Choroid plexus epithelial cell (primary cell): ENCODE data around the gene CYSTM1.

Source experiments
- DNase-seq: peaks from one replicate; pipeline ENCODE4 v3.0.0-alpha.2; 2010; ENCODE audit warnings: low read depth
- H3K4me3 ChIP-seq: 2 replicates; pipeline ENCODE4 v1.5.1; 2011; ENCODE audit warnings: low read depth, mild to moderate bottlenecking, control low read depth, low read length, moderate library complexity
- TF ChIP-seq, protein P1 (sequence below): conservative IDR thresholded peaks from 2 replicates; pipeline ENCODE4 v1.5.1; 2011; ENCODE audit warnings: low read depth, mild to moderate bottlenecking, control low read depth, inconsistent platforms, low read length, moderate library complexity

Gene CYSTM1

DNA sequence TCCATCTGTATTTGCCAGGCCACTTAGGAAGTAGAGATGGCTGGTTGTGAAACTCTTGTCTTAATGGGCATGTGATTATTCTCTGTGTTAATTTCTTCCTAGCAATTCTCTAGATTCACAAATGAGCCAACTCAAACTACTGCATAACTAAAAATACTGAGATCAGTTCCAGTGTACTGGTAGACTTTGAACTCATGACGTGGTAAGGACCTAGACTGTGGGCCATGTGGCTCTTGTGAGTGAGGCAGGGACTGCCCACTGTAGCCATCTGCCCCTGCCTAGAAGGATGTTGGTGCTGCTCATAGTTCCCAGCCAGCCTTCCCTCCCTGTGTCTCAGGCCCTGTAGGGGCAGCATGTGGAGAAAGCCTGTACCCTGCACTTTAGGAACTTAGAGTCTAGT, 47.4 kb downstream of the CYSTM1 start:
- DNase-seq, result no peak
- TF ChIP-seq, protein P1, sequence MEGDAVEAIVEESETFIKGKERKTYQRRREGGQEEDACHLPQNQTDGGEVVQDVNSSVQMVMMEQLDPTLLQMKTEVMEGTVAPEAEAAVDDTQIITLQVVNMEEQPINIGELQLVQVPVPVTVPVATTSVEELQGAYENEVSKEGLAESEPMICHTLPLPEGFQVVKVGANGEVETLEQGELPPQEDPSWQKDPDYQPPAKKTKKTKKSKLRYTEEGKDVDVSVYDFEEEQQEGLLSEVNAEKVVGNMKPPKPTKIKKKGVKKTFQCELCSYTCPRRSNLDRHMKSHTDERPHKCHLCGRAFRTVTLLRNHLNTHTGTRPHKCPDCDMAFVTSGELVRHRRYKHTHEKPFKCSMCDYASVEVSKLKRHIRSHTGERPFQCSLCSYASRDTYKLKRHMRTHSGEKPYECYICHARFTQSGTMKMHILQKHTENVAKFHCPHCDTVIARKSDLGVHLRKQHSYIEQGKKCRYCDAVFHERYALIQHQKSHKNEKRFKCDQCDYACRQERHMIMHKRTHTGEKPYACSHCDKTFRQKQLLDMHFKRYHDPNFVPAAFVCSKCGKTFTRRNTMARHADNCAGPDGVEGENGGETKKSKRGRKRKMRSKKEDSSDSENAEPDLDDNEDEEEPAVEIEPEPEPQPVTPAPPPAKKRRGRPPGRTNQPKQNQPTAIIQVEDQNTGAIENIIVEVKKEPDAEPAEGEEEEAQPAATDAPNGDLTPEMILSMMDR, result no peak
- H3K4me3 ChIP-seq, result no peak overlapping the region

DNA sequence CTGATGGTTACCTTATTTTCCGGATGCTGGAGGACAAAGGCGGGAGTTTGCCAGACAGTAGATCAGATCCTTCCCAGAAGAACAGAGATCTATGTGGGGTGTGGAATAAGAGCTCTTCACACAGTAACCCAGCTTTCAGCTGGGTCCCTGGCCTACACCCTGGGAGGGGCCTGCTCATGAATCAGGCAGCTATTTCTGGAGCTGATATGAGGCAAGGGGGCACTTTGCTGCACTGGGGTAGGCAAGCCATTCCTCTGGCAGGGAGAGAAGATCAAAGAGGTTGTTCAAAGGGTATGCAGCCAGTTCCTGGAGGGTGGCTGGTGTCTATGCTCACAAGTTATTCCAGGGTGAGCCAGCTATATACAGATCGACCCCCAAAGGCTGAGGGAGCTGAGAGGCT, 48.6 kb downstream of the CYSTM1 start:
- H3K4me3 ChIP-seq, result no peak overlapping the region
- TF ChIP-seq, protein P1, result no peak
- DNase-seq, result no peak

DNA sequence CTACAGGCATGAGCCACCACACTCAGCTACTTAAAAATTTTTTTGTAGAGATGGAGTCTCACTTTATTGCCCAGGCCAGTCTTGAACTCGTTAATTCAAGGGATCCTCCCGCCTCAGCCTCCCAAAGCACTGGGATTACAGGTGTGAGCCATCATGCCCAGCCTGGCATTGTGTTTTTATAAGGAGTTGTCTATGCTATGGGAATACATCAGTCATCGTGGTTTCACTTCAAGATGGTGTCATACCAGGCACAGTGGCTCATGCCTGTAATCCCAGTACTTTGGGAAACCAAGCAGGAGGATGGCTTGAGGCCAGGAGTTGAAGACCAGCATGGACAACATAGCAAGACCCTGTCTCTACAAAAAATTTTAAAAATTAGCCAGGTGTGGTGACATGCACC, 49.7 kb downstream of the CYSTM1 start:
- TF ChIP-seq, protein P1, result no peak
- no peak for DNase-seq
- H3K4me3 ChIP-seq, result no peak overlapping the region

DNA sequence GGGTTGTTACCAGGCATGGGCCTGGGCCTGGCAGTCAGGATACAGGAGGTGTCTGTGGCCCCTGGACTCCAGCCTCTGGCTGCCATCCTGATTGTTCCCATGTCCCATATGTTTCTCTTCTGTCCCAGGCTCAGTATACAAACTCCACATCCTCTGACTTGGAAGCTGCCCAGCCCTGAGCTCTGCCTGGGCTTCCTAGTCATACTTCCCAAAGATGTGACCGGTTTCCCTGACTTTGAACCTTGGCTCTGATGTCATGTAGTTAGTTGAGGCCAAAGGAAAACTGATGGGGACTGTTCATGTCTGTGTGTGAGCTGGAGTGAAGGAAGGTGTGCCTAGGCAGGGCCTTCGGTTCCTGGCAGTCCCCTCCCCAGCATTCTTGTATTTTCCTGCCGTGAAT, 50.4 kb downstream of the CYSTM1 start:
- DNase-seq, result no peak
- H3K4me3 ChIP-seq, result no peak overlapping the region
- TF ChIP-seq, protein P1, result no peak

DNA sequence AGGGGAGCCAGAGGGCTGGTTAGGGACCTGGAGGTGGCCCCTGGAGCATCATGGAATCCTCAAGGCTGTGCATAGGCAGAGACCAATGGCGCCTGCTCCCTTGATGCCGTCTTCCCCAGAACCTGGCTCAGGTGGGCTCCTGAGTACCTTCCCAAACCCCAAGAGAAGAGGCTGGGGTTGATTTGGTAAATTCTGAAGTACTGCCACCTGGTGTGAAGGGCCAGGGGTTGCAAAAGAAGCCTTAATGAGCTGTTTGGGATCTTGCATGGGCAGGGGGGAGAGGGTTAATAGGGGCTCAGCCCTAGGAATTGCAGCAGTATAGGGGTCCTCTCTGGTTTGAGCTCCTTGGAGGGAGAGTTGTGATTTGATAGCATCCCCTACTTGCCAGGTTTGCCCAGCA, 52.1 kb downstream of the CYSTM1 start:
- DNase-seq, result no peak
- H3K4me3 ChIP-seq, result no peak overlapping the region
- TF ChIP-seq, protein P1, result peak; percentile 0

DNA sequence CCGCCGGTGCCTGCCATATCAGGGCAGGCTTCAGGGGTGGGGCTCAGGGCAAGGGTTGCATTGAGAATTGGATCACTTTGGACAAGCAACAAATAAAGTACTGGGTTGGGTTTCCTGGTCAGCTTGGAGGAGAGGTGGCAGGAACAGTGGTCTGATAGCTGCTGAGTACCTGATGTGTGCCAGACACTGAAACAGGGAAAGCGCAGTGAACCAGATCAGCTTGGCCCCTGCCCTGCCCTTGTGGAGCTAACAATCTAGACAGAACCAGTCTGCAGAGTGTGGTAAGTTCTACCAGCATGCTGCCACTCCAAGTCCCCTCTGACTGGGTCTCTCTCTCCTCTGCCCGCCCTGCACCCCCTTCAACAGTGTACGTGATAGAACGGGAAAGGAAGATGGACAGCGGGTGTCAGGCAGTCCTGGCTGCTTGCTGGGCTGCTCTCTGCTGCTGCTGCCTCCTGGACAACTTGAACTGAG, 53.4 kb downstream of the CYSTM1 start:
- TF ChIP-seq, protein P1, result no peak
- DNase-seq, result no peak
- H3K4me3 ChIP-seq, result no peak overlapping the region

DNA sequence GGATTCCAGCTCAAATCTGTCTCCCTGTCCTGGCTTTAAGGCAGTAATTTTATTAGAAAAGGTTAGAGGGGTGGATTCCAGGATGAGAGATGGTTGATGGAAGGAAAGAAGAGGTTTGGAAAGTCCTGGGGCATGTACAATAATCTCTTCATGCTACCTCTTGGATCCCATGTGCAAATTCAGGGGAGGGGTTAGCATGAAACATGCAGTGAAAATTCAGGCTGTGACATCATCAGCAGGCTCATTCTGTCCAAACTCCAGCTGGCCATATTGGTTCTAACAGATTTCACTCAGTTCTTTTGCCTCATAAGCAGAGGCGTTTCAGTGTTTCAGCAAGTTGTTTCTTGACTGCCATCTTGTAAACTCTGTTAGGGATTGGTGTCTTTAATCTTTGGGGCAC, 55.4 kb downstream of the CYSTM1 start:
- no peak overlapping the region for H3K4me3 ChIP-seq
- TF ChIP-seq, protein P1, result no peak
- DNase-seq, result no peak
